Stimulated activated CD8-positive, alpha-beta memory T cell treated with anti-CD3 and anti-CD28 coated beads, Interleukin-15, amount 100 ng/mL, for 4 hours (primary cell): Measurements from ENCODE around the gene TCEAL2.
"Not testable (repeated sequence)": the region's sequence is repeated elsewhere in the genome, so short reads cannot be mapped to it uniquely, and the experiment has no call there.

ENCODE experiments used
- DNase-seq, 2 donors: peaks; one replicate each; pipeline ENCODE4 v3.0.0-alpha.2; 2020; ENCODE audit warnings: low read depth in 2 of 2

TCEAL2 gene

DNA sequence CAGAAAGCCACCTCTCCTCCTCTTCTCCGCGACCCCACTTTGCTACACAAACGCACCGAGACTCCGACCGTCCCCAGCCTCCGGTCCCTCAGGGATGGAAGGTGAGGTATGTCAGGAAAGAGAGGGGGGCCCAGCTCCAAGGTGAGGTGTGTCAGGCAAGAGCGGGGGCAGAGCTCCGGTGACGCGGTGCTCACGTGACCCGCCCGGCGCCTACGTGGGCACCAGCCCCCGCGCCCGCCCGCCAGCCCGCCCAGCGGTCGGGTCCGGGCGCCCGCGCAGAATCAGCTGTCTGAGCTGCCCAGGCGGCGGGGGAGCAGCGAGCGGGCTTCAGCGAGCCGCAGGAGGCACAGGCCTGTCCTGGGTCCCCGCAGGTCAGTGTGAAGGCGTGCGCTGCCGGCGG is at the start of gene TCEAL2:
TSS of gene TCEAL2 (plus strand) at position 244 of the 400 bp plus-strand sequence. CDS start 1,152 bp downstream, outside the sequence.
- not testable (repeated sequence) for DNase-seq

DNA sequence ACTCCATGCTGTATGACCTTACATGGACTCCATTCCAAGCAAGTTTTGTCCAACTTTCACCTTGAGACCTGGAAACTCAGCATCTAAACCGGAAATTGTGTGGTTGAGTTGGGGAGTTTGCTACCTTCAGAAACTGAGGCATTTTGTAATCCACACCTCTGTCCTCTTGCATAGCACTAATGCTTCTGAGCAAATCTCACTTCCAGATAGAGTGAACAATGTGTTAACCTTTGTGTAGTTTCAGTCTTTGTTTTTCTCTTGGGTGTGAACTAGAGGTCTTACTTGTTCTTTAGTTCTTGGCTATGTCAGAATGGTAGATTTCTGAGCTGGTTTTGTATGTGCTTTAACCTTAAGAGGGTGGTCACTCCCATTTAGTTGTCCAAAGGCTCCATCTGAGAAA is 48.1 kb upstream of the TCEAL2 start:
- DNase-seq = no peak

DNA sequence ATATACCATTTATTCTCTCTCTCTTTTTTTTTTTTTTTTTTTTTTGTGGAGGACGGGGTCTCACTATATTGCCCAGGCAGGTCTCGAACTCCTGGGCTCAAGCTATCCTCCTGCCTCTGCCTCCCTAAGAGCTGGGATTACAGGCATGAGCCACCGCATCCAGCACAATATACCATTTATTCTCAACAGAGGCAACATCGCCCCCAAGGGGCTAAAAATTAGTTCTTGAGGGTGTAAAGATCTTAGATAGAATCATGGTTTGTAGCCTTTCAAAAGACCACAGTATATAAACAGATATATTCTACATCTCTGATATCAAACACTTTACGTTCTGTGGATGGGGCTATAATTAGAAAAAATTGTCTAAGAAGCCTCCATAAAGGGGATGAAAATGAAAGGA is 39.8 kb upstream of the TCEAL2 start:
- no peak for DNase-seq

DNA sequence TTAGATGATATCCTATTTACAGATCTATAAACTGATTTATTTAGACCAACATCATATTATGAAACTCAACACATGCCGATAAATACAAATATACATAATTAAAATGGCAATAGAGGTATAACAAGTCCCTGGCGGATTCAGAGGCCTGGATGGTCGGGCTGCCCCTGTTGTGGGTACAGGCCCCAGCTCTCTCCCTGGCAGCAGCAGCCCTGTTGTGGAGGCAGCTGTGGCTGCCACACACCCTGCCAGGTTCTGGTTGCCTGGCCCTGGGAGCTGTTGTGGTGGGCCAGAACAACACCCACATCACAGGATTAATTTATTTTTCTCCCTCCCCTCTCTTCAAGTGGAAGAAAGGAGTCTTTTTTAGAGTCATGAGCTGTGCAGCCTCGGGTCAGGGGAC is 12.1 kb upstream of the TCEAL2 start:
- DNase-seq = no peak

DNA sequence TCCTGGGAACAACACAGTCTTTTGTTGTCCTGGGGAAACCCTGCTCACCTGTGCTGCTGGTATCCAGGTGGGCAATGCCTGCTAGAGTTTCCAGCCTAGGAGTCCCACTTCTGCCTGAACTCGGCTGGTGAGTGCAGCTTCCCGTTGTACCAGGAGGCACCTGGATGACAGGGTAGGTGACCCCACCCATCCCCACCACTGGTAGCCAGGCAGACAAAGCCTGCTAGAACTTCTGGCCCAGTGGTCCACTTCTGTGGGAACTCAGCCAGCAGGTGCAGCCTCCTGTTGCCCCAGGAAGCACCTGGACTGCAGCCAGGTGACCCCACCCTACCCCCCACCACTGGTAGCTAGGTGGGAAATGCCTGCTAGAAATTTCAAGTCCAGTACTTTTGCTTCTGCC is 9.7 kb upstream of the TCEAL2 start:
- DNase-seq = no peak

DNA sequence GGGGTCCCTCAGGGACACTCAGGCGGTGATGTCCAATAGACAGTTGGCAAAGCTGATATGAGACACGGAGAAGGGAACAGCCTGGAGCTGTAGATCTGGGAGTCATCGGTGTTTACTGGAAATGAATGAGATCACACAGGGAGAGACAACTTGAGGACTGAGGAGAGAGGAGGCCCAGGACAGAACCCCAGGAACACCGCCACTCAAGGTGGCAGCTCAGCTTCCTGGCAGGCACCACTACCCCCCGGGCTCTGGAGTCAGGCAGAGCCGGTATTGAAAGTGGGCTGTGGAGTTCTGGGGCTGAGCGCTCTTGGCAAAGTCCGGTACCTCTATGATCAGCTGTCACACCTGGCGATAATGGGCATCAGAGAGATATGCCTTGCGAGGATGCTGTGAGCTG is 465 bp upstream of the TCEAL2 start:
- DNase-seq = not testable (repeated sequence)

DNA sequence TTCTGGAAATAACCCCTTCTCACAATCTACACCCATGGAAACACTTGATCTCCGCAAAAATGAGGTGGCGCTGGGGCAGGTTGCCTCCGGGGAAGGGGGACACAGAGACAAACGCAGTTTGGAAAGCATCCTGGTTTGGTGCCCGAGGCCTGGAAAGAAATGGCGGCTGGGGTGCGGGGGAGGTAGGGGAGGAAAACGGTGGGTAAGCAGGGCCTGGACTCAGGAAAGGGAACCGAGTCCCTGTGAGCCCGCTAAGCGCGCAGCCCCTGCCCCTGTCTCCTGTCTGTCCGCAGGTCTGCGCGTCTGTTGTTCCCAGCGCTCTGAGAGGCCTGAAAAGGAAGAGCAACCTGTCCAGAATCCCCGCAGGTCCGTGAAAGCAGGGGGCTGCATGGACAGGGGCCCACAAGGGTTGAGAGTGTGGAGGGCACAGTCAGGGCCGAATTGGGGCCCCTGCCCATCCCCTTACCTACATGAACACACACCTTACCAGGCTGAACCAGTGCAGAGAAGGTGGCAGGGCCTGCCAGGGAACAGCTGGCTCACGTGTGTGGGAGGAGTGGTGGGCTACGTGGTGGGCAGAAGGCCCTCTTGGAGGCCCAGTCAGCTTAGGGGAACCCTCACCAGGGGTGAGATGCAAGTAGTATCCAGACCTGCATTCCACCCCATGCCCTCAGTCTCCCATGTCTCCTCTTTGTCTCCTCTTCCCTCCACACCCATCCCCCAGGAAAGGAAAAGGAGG is 770 bp downstream of the TCEAL2 start:
- not testable (repeated sequence) for DNase-seq

DNA sequence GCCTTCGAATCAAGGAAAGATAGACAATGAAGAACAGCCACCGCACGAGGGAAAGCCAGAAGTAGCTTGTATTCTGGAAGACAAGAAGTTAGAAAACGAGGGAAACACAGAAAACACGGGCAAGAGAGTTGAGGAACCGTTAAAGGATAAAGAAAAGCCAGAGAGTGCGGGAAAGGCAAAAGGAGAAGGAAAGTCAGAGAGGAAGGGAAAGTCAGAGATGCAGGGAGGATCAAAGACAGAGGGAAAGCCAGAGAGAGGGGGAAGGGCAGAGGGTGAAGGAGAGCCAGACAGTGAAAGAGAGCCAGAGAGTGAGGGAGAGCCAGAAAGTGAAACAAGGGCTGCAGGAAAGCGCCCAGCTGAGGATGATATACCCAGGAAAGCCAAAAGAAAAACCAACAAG is 1.4 kb downstream of the TCEAL2 start:
- DNase-seq = no peak

DNA sequence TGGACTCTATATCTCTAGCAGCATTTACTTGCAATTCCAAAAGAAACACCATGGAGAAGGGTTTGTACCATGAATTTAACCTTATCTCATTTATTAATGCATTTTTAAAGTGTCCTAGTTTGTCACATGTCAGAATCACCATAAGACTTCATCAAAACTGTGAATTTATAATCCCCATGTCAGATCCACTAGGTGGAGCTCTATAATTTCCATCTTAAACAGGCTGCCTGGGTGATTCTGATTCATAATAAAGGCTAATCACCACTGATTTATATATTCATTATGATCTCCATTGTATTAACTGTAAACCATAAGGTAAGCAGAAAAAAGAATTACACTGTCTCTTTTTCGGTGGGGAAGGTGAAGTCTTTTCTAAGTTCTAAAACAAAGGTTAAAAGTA is 4.0 kb downstream of the TCEAL2 start:
- no peak for DNase-seq

DNA sequence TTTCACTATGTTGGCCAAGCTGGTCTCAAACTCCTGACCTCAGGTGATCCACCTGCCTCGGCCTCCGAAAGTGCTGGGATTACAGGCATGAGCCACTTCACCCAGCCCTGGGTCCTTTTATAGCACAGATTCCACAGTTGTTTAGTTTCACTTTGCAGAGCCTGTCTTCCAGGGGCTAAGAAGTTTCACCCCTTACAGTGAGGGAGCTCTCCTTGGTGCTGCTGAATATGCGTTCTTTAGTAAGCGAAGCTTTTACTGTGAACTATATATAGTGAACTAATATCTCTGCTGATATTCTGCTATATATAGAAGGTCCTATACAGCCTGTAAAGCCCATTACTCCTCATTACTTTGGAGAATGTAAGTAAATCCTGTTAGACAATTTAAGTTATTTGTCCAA is 12.6 kb downstream of the TCEAL2 start:
- no peak for DNase-seq

DNA sequence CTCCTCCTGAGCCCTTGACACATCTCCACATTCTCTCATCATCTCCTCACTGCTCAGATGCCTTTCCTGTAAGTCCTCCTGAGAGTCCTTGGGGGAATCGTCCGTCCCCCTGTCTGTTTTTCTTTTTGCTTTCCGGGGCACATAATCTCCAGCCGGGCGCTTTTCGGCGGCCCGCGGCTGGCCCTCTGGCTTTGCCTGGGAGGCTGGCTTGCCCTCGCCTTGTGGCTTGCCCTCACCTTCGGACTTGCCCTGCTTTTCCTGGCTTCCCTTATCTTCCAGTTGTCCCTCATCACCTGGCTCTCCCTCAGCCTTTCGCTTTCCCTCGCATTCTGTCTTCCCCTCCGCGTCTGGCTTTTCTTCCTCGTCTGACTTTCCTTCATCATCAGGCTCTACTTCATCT is 15.4 kb downstream of the TCEAL2 start:
- DNase-seq = not testable (repeated sequence)

DNA sequence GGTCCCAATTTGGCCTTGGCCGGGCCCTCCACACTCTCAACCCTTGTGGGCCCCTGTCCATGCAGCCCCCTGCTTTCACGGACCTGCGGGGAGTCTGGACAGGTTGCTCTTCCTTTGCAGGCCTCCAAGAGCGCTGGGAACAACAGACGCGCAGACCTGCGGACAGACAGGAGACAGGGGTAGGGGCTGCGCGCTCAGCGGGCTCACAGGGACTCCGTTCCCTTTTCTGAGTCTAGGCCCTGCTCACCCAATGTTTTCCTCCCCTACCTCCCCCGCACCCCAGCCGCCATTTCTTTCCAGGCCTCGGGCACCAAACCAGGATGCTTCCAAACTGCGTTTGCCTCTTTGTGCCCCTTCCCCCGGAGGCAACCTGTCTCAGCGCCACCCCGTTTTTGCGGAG is 16.2 kb downstream of the TCEAL2 start:
- not testable (repeated sequence) for DNase-seq

DNA sequence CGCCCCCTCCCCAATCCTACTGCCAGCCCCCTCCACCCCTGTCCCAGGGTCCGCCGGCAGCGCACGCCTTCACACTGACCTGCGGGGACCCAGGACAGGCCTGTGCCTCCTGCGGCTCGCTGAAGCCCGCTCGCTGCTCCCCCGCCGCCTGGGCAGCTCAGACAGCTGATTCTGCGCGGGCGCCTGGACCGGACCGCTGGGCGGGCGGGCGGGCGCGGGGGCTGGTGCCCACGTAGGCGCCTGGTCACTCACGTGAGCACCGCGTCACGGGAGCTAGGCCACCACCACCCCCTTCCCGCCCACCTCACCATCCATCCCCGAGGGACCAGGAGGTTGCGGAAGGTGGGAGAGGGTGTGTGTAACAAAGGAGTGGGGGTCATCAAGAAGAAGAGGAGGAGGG is 16.8 kb downstream of the TCEAL2 start, which contains the start of gene TCEAL6:
TSS of gene TCEAL6 (minus strand) at position 208 of the 400 bp plus-strand sequence.
- DNase-seq = not testable (repeated sequence)

DNA sequence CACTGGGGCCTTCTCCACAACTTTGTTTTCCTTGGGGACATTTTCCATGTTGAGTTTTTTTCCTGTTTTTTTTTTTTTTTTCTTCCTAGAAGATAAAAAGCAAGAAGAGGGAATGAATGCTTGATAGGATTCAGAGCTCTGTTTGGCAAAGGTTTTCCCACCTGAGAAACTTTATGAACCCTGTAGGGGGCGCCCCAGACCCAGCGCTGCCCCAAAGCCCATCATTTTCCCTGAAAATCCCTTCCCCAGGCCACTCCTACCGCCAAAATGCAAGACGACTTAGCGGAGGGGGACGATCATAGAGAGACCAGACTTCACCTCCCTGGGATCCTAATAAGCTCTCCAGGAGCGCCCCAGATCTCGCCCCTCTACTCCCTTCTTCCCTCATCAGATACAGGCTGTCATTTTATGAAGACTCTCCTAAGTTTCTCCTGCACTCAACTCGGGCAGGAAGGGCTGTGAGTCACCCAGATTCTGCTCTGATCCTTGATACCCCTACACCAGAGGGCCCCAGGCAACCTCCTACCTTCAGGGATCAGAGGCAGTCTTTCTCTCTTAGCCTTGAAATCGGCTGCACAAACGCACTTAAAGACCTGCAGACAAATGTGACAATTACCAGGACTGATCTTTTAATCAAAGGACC is 28.9 kb downstream of the TCEAL2 start:
- no peak for DNase-seq

DNA sequence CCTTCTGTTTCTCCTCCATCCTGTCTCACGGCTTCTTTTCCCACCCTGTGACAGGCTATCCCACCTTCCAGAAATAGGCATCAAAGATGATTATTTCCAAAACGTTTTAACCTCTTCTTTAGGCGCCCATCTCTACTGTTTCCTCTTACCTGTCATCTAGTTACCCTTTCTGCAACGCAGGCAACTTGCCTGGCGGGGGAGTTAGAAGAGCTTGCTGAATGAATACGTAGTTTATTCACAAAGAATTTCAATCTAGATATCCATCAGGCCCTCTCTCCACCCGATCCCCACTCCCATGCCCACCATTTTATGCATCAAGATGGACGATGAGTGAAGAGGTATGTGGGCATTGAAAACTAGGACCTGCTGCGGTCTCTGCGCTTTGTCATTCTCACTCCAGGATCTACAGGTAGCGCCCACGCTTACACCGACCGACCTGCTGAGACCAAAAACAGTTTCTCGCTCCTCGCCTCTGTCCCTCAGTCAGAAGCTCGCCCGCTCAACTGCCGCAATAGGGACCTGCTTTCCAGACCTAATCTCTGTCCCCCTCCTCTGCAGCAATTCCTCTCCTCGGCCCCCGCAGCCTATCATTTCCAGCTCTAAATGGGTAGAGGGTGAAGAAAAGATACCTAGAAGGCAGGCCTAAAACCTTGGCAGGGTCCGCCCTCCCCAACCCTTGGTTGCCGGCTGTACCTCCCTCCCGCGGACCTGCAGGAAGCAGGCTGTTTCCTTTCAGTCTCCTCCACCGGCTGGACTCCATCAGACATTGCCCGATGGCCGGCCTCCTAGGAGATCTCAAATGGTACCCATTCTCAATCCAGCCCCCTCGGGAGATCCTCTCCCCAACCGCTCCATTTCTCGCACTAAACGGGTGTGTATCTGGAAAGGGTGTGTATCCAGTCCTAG is 29.7 kb downstream of the TCEAL2 start:
- DNase-seq = peak in 1 of 2 donors; percentile 0

DNA sequence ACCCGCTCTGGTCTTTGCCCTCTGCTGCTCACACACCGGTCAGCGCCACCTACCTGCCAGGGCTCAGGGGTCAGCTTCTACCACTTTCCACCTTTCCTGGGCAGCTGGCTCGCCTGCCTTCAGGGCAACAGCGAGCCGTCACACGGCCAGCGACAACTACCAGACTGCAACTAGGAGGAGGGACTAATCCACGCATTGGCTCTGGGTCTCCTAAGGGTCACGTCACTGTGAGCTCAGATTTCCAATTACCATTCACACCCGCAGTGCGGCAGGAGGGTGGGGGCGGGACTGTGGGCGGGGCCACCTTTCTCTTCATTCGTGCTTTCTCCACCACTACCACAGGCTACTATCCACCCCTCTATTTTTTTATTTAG is 30.3 kb downstream of the TCEAL2 start, which contains the start of gene BEX5:
TSS of gene BEX5 (minus strand) at position 172 of the 374 bp plus-strand sequence. CDS start 1,712 bp downstream, outside the sequence.
- DNase-seq = peak; percentile 9 to 20
